Mucosa of rectum (tissue), 2 donors: ENCODE measurements around the gene FERMT2.
"Not testable (repeated sequence)": the region's sequence is repeated elsewhere in the genome, so short reads cannot be mapped to it uniquely, and the experiment has no call there.

Source experiments
- H3K27ac ChIP-seq, 2 donors: one replicate each; pipeline ENCODE4 v1.7.0; 2013; ENCODE audit warnings: inconsistent platforms in 2 of 2, low read depth in 2 of 2, low read length in 2 of 2
- H3K27me3 ChIP-seq, 2 donors: one replicate each; pipeline ENCODE4 v1.7.0; 2013; ENCODE audit warnings: low read length in 2 of 2; ENCODE audit not compliant: control insufficient read depth in 2 of 2, insufficient read depth in 2 of 2
- H3K36me3 ChIP-seq, 2 donors: one replicate each; pipeline ENCODE4 v1.7.0; 2013; ENCODE audit warnings: low read length in 2 of 2; ENCODE audit not compliant: control insufficient read depth in 2 of 2, insufficient read depth in 2 of 2
- H3K4me1 ChIP-seq, 2 donors: one replicate each; pipeline ENCODE4 v1.7.0; 2013; ENCODE audit warnings: low read length in 2 of 2, mild to moderate bottlenecking in 1 of 2; ENCODE audit not compliant: control insufficient read depth in 2 of 2, insufficient read depth in 2 of 2
- H3K4me3 ChIP-seq, 2 donors: one replicate each; pipeline ENCODE4 v1.7.0; 2013; ENCODE audit warnings: low read length in 2 of 2
- H3K9ac ChIP-seq, 2 donors: one replicate each; pipeline ENCODE4 v1.7.0; 2013; ENCODE audit warnings: low read length in 2 of 2, low read depth in 1 of 2, mild to moderate bottlenecking in 1 of 2
- H3K9me3 ChIP-seq, 2 donors: one replicate each; pipeline ENCODE4 v1.7.0; 2013; ENCODE audit warnings: low read length in 2 of 2; ENCODE audit not compliant: control insufficient read depth in 2 of 2
- donor health status: healthy.
- donor health status: Normal muscosa, but diverticular disease.

The FERMT2 gene

DNA sequence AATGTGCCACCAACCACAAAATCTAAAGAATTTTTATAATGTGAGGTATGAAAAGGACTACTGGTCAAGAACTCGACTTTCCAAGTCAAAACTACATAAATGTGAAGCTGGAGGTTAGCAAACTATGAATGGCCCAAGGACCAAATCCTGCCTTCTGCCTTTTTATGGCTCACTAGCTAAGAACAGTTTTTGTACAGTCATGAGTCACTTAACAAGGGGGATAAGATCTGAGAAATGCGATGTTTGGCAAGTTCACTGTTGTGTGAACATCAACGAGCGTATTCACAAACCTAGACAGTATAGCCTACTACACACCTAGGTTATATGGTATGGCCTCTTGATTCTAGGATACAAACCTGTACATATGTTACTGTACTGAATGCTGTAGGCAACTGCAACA lies 28.2 kb downstream of the FERMT2 start:
- H3K9me3 ChIP-seq, result no peaks in the 10 kb centered on the region
- no peak overlapping the region for H3K27ac ChIP-seq
- H3K27me3 ChIP-seq, result no peaks in the 10 kb centered on the region
- no peaks in the 10 kb centered on the region for H3K36me3 ChIP-seq
- H3K9ac ChIP-seq, result no peak overlapping the region
- H3K4me1 ChIP-seq, result peaks cover 8 to 14% of the 10 kb centered on the region in 2 donors
- H3K4me3 ChIP-seq, result no peak overlapping the region

DNA sequence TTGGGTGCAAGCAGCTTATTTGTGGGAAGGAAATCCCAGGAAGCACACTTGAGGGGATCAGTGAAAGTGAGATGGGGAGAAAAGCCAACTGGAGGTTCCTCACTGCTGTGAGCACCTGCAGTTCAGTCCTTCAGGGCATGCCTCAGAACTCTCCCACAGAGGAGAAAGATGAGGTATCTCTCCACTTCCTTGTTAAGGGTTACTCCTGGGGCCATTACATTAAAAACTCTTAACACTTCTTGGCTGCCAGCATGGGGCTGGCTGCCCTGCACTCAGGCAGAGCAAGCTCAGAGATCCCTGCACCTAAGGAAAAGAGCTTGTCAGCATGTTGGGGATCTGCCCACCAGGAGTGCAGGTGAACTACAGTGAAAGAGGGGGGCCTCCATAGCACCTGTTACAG lies 28.8 kb downstream of the FERMT2 start:
- no peak overlapping the region for H3K9ac ChIP-seq
- H3K27ac ChIP-seq, result no peak overlapping the region
- no peaks in the 10 kb centered on the region for H3K9me3 ChIP-seq
- H3K27me3 ChIP-seq, result no peaks in the 10 kb centered on the region
- no peaks in the 10 kb centered on the region for H3K36me3 ChIP-seq
- no peak overlapping the region for H3K4me3 ChIP-seq
- H3K4me1 ChIP-seq, result peaks cover 6 to 15% of the 10 kb centered on the region in 2 donors

DNA sequence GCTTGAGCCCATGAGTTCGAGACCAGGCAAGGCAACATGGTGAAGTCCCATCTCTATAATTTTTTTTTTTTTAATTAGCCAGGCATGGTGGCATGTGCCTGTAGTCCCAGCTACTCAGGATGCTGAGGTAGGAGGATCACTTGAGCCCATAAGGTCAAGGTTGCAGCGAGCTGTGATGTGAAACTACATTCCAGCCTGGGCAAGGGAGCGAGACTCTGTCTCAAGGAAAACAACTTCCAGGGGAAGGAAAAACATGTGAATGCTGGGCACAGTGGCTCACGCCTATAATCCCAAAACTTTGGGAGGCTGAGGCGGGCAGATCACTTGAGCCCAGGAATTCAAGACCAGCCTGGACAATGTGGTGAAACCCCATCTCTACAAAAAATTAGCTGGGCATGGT lies 30.4 kb downstream of the FERMT2 start:
- not testable (repeated sequence) for H3K9me3 ChIP-seq, H3K4me3 ChIP-seq, H3K27me3 ChIP-seq, H3K36me3 ChIP-seq, H3K9ac ChIP-seq, H3K27ac ChIP-seq
- H3K4me1 ChIP-seq, result peaks cover 6 to 15% of the 10 kb centered on the region in 2 donors

DNA sequence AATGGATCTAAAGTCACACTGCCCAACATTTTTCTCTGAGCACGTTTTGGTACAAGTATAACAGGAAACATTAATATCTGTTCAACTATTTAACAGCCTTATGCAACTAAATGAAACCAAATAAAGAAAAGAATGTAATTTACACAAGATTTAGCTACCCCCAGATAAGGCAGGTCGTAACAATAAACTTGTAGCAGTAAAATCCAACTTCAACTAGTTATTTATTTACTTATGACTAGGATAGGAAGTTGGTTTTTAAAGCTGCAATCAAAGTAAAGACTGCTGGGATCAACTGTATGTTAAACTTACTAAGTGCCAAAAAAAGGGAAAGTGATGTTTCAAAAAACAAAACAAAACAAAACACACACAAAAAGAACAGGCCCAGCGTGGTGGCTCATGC lies 30.9 kb downstream of the FERMT2 start:
- Histone ChIP-seq H3K9me3 (no peaks in the 10 kb centered on the region), H3K27me3 (no peaks in the 10 kb centered on the region), H3K9ac (no peak overlapping the region), H3K36me3 (no peaks in the 10 kb centered on the region), H3K4me1 (peaks cover 6 to 15% of the 10 kb centered on the region in 2 donors), H3K27ac (no peak overlapping the region), H3K4me3 (no peak overlapping the region)

DNA sequence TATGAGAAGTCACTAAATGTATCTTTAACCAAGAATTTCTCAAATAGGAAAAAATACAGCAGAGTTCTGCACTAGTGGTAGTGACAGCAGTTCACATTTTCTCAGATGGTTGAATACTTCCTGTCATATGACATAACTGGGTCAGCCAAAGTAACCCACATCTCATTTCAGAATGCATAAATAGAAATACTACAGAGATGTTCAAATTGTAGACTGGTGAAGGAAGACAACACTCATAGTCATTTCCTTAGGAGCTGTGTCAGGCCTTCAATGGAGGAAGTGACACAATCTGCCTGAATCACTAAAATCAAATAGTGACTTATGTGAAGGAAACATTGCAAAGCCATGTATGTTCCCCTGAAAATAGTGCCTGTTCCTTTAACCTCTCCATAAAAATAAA lies 32.4 kb downstream of the FERMT2 start:
- H3K4me1 ChIP-seq, result peaks cover 6 to 10% of the 10 kb centered on the region in 2 donors
- peak overlapping the region in 1 of 2 donors; percentile 5 for H3K27ac ChIP-seq

DNA sequence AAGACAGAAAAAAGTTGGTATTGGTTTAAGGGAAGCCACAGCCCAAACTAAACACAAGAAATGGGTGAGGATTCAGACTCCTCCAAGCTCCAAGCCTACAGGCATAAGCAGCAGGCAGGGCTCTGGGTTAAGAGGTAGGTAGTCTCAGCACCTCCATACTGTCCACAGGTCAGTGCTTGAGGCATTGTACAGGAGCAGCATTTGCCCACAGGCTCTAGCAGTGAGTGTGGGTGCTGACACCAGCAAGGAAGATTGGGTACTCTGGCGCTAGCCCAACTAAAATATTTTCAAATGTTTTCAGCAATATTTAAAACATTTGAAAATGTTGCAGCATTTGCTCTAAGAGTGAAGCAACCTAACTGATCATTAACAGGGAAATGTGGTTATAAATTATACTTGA lies 33.1 kb downstream of the FERMT2 start:
- peak overlapping the region in 1 of 2 donors; percentile 1 for H3K9ac ChIP-seq
- H3K9me3 ChIP-seq, result no peaks in the 10 kb centered on the region
- no peak overlapping the region for H3K4me3 ChIP-seq
- H3K27me3 ChIP-seq, result no peaks in the 10 kb centered on the region
- no peaks in the 10 kb centered on the region for H3K36me3 ChIP-seq
- no peak overlapping the region for H3K27ac ChIP-seq
- peaks cover 6 to 10% of the 10 kb centered on the region in 2 donors for H3K4me1 ChIP-seq

More for the DNA sequence above, 32.4 kb downstream of the FERMT2 start:
- Histone ChIP-seq H3K27me3 (no peaks in the 10 kb centered on the region), H3K9me3 (no peaks in the 10 kb centered on the region), H3K9ac (no peak overlapping the region), H3K36me3 (no peaks in the 10 kb centered on the region), H3K4me3 (no peak overlapping the region)

DNA sequence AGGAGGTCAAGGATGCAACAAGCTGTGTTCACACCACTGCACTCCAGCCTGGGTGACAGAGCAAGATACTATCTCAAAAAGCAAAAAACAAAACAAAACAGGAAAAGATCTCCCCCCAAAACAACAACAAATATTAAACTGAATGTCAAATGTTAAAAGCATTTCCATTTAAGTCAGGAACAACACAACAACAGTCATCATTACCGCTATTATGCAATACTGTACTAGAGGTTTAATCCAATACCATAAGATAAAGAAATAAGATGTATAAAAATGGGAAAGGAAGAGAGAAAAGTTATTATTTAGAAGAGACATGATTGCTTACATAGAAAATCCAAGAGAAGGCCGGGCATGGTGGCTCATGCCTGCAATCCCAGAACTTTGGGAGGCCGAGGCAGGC lies 36.6 kb downstream of the FERMT2 start:
- Histone ChIP-seq H3K9me3 (no peaks in the 10 kb centered on the region), H3K36me3 (no peaks in the 10 kb centered on the region), H3K4me1 (peaks cover 0 to 7% of the 10 kb centered on the region in 2 donors), H3K27me3 (no peaks in the 10 kb centered on the region), H3K27ac (no peak overlapping the region), H3K4me3 (no peak overlapping the region), H3K9ac (no peak overlapping the region)

DNA sequence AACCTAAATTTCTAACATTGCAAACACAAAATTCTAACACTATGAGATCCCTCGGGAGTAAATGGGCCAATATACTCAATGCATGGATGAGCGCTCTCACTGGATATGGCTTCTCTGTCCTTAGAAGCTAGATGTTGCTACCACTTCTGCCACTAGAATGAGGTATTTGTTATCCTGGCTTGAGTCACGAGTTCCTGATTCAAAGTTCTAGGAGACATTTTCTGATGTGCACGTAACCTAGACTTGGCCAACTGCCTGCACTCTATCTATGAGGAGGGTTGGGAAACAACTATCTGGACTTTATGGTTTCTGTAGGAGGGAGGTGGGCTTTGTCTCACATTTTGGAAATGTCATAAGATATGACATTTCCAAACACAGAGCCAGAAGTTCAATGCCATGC lies 37.6 kb downstream of the FERMT2 start:
- no peak overlapping the region for H3K27ac ChIP-seq

DNA sequence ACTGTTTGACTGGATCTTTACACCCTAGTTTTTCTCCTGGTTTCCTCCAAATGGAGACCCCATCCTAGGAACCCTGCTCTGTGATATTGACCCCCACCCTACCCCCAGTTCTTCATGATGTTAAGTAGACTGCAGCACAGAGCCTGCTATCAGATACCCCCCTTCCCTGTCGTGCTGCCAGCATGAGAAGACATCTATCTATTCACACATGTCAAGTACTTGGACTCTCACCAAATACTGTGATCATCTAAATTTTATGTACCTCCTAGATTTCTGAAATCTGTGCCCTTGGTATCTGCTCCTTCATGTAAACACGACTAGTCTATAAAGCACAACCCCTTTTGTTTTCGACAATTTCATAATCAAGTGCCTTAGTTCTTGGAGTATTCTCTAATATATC lies 38.9 kb downstream of the FERMT2 start:
- Histone ChIP-seq H3K36me3 (no peaks in the 10 kb centered on the region), H3K9ac (no peak overlapping the region), H3K9me3 (no peaks in the 10 kb centered on the region), H3K4me3 (no peak overlapping the region), H3K27ac (no peak overlapping the region), H3K4me1 (no peaks in the 10 kb centered on the region), H3K27me3 (no peaks in the 10 kb centered on the region)

More for the DNA sequence above, 37.6 kb downstream of the FERMT2 start:
- Histone ChIP-seq H3K4me3 (no peak overlapping the region), H3K36me3 (no peaks in the 10 kb centered on the region), H3K9me3 (no peaks in the 10 kb centered on the region), H3K9ac (no peak overlapping the region), H3K4me1 (peaks cover 0 to 2% of the 10 kb centered on the region in 2 donors), H3K27me3 (no peaks in the 10 kb centered on the region)

DNA sequence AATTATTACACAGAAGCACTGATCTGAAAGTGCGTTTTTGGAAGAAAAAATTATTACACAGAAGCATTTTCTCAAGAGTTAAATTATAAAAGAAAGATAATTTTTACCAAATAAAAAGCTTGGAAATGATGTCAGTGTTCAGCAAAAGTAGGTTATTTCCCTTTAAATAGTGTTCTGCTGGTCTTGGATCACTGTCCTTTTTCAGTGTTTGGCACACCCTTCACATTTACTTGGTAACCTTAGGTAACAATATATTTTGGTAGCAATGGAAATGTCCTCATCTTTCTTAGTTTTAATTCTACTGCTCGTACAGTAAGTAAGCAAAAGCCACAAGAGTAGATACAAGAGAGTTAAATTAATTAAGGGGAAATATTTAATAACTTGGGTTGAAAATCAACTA lies 40.3 kb downstream of the FERMT2 start:
- Histone ChIP-seq H3K27me3 (no peaks in the 10 kb centered on the region), H3K27ac (no peak overlapping the region)

DNA sequence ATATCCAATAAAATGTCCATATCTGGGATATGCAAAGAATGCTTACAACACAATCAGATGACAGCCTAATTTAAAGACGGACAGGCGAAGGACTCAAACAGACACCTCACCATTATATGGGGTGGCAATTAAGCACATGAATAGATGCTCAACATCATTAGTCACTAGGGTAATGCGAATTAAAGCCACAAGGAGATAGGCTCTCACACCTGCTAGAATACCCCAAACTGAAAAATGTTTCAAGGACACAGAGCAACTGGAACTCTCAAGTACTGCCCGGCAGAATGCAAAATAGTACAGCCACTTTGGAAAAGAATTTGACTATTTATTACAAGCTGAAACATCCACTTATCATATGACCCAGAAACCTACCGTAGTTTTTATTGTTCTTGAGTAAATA lies 42.9 kb downstream of the FERMT2 start:
- H3K4me3 ChIP-seq, result no peak overlapping the region
- no peaks in the 10 kb centered on the region for H3K4me1 ChIP-seq
- no peaks in the 10 kb centered on the region for H3K9me3 ChIP-seq
- H3K36me3 ChIP-seq, result no peaks in the 10 kb centered on the region
- H3K9ac ChIP-seq, result no peak overlapping the region
- no peaks in the 10 kb centered on the region for H3K27me3 ChIP-seq
- H3K27ac ChIP-seq, result no peak overlapping the region

More for the DNA sequence above, 40.3 kb downstream of the FERMT2 start:
- no peak overlapping the region for H3K9ac ChIP-seq
- H3K4me3 ChIP-seq, result no peak overlapping the region
- no peaks in the 10 kb centered on the region for H3K9me3 ChIP-seq
- no peaks in the 10 kb centered on the region for H3K36me3 ChIP-seq
- H3K4me1 ChIP-seq, result no peaks in the 10 kb centered on the region
